GM19099 (cell line): Measurements from ENCODE around the gene NAPA.

Experiments used
- POLR2A ChIP-seq: IDR thresholded peaks from 3 replicates; pipeline ENCODE4 v1.6.1; 2011; ENCODE audit warnings: low read depth; ENCODE audit not compliant: insufficient read length; ENCODE audit errors: extremely low read depth

NAPA gene

DNA sequence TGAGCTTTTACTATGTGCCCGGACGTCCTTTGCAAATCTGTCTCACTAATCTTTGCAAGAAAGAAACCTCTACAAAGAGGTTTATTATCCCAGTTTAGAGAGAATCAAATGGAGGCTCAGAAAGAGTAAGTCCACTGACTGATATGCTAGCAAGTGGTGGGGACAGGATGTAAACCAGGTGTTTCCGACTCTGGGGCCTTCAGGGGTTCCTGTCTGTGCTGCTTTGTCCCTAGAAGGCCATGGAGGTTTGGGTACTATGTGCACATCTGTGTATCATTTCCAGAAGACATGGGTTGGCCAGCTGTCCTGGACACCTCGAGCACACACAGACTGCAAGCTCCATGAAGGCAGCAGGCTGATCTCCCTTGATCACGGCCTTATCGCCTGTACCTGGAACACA is 29.7 kb downstream of the NAPA start:
- TF ChIP-seq POLR2A: peak; percentile 15

DNA sequence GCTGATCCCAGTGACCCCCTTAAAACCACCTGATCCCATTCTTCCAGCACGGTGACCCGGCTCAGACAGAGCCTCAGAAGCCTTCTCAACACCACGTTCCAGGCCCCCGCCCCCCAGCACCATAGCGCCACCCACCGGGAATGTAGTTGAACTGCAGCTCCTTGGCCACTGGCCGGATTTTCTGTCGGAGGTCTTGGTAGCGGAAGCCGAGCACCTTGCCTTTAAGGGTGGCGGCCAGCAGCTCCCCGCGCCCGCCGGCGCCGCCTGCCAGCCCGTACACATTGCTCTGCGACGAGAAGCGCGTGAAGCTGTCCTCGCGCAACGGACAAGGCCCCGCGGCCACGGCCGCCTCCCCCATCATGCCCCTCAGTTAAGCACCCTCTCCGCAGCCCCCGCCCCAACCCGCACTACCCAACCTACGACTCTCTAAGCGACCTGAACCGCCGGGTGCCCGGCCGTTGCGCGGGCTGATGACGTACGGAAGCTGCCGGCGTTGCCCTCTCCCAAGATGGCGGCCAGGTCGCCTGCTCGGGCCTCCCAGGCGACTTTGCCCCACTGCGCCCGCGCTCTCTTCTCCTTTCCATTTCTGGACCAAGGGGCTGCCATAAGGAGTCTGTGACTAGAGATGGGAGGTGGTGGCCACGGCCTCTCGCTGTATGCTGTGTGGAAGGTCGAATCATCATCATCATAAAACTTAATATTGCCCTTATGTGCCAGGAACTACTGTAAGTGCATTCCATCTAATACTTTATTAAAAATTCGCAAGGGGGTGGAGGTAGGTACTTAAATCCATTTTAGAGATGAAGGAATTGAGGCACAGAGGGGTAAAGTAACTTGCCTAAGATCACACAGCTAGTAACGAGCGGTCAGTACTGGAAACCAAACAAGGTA is 30.8 kb downstream of the NAPA start, which contains the start of gene KPTN:
Gene KPTN (minus strand): TSS at position 420 of the 891 bp plus-strand sequence. CDS start 59 bp downstream, at position 361.
- peak; percentile 83 for TF ChIP-seq POLR2A

- no peak for TF ChIP-seq POLR2A
Observed at GRCh38 chr19:47483200-47483599, 31.7 kb downstream of the NAPA start.

DNA sequence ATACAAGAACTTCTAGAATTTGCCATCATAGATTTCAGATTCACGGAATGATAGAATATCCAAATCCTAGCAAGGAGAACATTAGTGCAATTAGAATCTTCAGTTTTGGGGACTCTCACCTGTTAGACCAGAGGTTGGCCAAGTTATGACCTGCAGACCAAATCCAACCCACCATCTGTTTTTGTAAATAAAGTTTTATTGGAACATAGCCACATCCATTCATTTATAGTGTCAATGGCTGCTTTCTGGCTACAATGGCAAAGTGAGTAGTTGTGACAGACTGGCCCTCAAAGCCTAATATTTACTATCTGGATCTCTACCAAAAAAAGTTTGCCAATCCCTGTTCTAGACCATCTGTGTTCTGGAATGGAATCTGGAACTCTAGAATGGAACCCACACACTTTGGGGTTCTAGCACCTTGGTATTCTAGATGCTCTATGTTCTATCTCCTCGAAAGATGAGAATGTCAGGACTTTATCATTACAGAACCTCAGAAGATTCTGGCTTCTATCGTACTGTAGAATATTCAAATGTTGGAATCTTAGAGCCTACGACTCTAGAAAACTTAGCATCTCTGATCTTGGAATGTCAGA is 33.3 kb downstream of the NAPA start:
- TF ChIP-seq POLR2A: no peak

GRCh38 chr19:47480658-47481057 is 34.2 kb downstream of the NAPA start:
- TF ChIP-seq POLR2A: no peak

GRCh38 chr19:47479701-47480503 is 35.0 kb downstream of the NAPA start:
- TF ChIP-seq POLR2A: no peak

DNA sequence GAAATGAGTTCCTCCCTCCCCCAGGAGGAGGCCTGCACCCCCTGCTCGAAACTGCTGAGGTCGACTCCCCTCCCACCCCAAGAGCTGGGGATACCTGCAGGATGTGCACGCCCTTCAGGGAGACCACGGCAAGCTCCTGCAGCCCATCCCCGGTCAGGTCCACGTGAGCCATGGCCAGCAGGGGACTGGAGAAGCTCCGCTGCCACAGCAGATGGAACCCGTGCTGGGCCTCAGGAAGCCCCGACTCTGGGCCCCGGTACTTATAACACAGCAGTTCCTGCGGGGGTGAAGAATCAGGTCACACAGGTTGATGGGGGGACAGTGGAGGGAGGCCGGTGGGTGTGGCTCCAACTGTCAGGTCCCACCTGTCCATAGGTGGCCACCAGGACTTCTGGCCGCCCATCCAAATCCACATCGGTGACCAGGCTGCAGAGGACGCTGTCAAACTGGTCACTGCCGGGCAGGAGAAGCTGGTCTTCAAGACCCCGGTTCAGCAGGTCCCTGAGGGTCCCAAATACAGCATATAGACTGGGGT is 38.4 kb downstream of the NAPA start:
- TF ChIP-seq POLR2A: no peak

GRCh38 chr19:47475465-47475864 is 39.4 kb downstream of the NAPA start:
- TF ChIP-seq POLR2A: no peak

DNA sequence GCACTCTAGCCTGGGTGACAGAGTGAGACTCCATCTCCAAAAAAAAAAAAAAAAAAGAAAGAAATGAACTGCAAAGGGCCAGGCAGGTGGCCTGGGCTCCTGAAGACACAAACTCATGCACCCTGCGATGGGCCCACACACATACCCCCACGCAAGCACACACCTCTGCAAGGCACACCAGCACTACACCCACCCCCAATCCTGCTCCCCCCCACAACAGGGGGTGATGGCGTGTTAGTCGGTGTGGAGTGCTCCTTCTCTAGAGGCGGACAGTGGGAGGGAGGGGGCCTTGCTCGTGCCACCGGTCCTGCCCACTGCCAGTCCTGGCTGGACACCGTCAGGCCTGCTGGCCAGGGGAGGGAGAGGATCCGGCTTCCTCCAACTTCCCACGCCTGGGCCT is 41.5 kb downstream of the NAPA start:
- TF ChIP-seq POLR2A: no peak

DNA sequence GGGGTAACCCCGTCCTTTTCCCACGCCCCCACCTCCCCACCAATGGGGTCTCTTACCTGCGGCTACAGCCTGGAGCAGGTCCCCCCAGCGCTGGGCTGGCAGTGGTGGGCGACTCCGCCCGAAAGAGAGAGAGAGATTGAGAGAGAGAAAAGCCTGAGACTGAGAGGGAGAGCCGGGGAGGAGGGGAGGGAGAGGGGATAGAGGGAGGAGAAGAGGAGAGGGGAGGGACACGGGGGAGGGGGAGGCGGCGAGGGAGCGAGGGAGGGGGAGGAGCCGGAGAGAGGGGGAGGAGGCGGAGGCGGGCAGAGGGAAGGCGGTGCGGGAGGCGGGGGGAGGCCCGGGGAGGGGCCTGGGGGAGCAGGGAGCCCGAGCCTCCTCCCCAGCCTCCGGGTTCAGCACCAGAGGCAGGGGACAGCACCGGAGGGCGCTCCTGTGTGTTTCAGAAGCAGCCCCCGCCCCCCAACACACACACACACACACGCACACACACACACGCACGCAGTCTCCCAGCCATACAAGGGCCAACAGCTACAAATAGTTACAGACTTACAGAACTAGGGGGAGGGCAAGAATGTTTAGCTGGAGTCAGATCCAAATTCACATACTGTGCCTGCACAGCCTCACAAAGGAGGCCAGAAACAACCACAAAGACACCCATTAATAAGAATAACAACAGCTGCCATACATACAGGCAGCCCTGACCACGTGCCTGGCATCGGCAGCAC is 43.0 kb downstream of the NAPA start, which contains the start of gene SLC8A2:
Gene SLC8A2 (minus strand): TSS at position 161 of the 725 bp plus-strand sequence. CDS start 5,490 bp downstream, outside the sequence.
- no peak for TF ChIP-seq POLR2A

GRCh38 chr19:47471381-47471732 is 43.5 kb downstream of the NAPA start:
- TF ChIP-seq POLR2A: no peak

DNA sequence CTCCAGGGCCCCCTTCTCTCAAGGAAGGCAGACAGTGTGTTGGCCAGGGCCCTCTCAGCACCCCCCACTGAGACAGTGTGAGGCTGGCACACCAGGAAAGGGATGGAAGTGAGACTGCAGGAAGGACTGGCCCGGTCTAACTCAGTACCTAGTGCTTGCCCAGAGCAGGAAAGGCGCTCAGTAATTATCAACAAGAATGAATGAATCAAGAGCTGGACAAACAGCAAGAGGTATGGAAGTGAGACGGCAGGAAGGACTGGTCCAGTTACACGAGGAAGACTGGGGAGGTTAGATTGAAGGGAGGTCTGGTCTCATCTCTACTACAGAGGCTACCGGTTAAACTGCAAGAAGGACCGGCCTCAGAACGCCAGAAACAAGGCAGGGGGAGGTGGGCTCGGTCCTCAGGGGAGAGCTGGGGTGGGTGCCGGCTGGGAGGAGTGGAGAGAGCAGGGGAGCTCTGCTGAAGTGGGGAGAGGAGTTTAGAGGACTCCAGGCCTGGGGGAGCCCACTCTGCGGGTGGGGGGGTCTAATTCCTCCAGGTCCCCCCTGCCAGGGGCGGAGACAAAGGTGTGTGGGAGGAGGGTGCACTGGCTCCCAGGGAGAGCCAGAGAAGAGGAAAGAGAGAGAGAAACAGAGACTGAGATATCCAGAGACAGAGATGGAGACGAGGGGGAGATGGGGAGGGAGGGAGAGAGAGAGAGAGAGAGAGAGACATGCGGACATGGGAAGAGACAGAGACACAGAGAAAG is 44.2 kb downstream of the NAPA start:
- TF ChIP-seq POLR2A: no peak

DNA sequence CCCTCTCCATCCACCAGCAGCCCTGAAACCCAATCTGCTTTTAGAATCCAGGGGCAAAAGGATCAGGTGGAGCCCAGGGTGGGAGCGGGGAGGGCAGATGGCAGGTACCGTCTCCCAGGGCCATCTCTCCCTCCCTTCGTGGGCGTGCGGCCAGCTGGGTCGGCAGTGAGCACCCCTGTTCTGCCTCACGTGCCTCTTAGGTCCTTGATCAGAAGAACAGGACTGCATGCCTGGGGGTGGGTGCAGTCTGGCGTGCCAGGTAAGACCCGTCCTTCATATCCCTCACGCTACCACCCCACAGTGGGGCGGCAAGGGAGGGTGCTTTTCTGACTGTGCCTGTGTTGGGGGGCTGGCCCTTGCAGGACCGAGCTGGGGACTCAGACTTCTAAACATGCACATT is 45.1 kb downstream of the NAPA start:
- TF ChIP-seq POLR2A: no peak

GRCh38 chr19:47469363-47469700 is 45.5 kb downstream of the NAPA start:
- TF ChIP-seq POLR2A: no peak

DNA sequence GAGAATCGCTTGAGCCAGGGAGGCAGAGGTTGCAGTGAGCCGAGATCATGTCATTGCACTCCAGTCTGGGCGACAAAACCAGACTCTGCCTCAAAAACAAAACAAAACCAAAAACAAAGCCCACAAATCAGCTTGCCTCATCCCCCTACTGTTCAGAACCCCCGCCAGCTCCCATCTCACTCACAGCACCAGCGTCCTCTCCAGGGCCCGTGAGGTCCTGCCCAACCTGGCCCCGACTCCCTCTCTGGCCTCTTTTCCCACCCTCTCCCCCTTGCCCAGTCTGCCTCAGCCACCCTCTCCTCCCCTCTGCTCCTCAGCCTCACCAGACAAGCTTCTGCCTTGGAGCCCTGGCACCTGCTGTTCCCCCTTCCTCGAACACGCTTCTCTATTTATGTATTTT is 46.9 kb downstream of the NAPA start:
- no peak for TF ChIP-seq POLR2A

- no peak for TF ChIP-seq POLR2A
Observed at GRCh38 chr19:47465957-47466356, 48.9 kb downstream of the NAPA start.
